ENCODE measurements around the gene DOP1A. TPM values are rescaled to one million over a fixed set of nuclear protein-coding genes. Genes with fewer than 3 reads are reported as not detected.
"Not testable (repeated sequence)": the region's sequence is repeated elsewhere in the genome, so short reads cannot be mapped to it uniquely, and the experiment has no call there.

DOP1A gene
- total RNA-seq, 4 donors from 2014 or later, result 52.5 to 59.9 (median 58.0) TPM

DNA sequence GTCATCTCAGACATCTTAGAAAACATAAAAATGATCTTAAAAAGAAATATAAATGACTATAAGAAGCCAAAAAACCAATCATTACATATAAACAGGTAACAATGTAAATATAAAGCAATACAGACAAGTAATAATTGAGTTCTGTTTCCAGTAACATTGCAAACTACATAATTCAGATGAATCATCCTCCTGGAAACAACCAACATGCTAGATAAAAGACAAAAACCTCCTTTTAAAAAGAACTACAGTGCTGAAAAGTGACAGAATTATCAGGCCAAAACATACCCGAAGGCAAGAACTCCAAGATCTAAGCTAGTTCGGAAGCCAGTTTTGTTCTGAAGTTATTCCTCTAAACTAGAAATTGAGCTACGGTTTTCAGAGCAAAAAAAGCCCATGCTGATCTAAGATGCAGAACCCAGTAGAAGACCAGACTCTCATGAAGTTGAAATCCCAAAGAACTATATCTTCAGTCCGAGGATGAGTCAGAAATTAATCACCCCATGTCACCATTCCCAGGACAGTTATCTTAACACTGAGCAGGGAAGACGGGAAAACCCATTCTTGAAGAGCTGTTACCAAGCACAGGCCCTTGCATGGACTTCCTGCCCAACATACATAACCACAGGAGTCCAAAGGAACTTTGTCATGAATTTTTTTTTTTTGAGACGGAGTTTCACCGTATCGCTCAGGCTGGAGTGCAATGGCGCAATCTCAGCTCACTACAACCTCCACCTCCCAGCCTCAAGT, 115.8 kb downstream of the DOP1A start:
- H3K4me3 ChIP-seq, result no peak overlapping the region
- no peaks in the 10 kb centered on the region for H3K9me3 ChIP-seq
- TF ChIP-seq, protein P1, sequence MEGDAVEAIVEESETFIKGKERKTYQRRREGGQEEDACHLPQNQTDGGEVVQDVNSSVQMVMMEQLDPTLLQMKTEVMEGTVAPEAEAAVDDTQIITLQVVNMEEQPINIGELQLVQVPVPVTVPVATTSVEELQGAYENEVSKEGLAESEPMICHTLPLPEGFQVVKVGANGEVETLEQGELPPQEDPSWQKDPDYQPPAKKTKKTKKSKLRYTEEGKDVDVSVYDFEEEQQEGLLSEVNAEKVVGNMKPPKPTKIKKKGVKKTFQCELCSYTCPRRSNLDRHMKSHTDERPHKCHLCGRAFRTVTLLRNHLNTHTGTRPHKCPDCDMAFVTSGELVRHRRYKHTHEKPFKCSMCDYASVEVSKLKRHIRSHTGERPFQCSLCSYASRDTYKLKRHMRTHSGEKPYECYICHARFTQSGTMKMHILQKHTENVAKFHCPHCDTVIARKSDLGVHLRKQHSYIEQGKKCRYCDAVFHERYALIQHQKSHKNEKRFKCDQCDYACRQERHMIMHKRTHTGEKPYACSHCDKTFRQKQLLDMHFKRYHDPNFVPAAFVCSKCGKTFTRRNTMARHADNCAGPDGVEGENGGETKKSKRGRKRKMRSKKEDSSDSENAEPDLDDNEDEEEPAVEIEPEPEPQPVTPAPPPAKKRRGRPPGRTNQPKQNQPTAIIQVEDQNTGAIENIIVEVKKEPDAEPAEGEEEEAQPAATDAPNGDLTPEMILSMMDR (IDR thresholded peaks at IDR 0.05), result no peak
- TF ChIP-seq POLR2A (IDR thresholded peaks at IDR 0.05), result no peak
- H3K36me3 ChIP-seq, result peaks cover 0 to 59% (median 3%) of the 10 kb centered on the region in 3 donors
- no peaks in the 10 kb centered on the region for H3K4me1 ChIP-seq
- no peaks in the 10 kb centered on the region for H3K27me3 ChIP-seq
- no peak for DNase-seq
- H3K27ac ChIP-seq, result no peak overlapping the region

DNA sequence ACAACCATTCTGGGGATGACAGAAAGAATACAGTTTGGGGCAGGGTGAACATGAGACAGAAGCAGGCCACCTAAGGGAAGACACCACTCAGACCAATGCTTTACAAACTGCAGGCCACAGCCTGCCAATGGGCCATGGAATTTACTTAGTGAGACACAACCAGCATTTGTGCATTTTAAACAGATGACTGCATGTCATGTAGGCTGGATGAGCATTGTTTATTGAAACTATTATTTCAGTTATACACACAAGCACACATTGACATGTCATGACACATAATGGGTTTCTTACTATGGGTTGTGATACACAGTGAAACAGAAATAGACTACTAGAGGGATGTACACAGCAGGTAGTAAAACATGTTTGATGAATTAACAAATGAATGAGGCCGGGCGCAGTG, 117.6 kb downstream of the DOP1A start:
- Histone ChIP-seq H3K4me1 (no peaks in the 10 kb centered on the region), H3K9me3 (no peaks in the 10 kb centered on the region), H3K36me3 (peaks cover 0 to 52% (median 3%) of the 10 kb centered on the region in 3 donors), H3K27me3 (no peaks in the 10 kb centered on the region), H3K4me3 (no peak overlapping the region), H3K27ac (no peak overlapping the region)
- TF ChIP-seq POLR2A (IDR thresholded peaks at IDR 0.05), result no peak
- TF ChIP-seq, protein P1 (IDR thresholded peaks at IDR 0.05), result no peak
- no peak for DNase-seq

DNA sequence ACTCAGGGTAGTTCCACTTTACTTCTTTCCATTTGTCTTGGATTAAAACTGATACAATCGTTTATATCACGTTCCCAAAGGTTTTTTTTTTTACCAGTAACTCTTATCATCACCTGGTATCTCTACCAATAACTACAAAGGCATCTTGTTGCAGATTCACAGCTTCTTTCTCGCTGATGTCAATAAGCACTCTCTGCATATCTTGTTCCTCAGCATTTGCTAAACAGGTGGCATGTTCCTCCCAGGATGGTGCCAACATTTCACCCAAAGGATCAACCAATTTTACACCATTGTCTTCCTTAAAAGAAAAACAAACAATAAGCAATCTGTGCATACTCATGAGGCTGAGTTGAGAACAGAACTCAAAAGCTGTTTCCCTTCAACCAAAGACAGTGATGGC, 121.0 kb downstream of the DOP1A start:
- H3K36me3 ChIP-seq, result peaks cover 0 to 28% (median 0%) of the 10 kb centered on the region in 3 donors
- H3K4me1 ChIP-seq, result peaks cover 0 to 4% (median 0%) of the 10 kb centered on the region in 4 donors
- TF ChIP-seq, protein P1 (IDR thresholded peaks at IDR 0.05), result no peak
- no peak for TF ChIP-seq POLR2A (IDR thresholded peaks at IDR 0.05)

DNA sequence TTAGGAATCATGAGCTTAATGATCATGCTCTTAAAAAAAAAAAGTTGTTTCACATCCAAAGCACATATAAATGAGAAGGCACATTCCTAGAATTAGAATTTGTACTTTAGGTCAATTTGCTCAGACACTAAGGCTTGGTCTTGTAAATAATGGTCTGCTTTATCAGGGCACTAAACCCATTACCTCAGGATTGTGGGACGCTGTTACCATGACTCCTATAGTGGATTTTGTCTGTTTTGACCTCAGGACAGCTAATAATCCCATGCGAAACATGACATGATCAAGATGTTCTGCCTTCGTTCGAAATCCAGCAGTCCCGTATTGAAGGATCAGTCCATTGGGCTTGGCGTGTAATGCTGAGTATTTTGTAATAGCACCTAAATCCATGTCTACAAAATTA, 123.2 kb downstream of the DOP1A start:
- Histone ChIP-seq H3K27me3 (no peaks in the 10 kb centered on the region), H3K4me1 (peaks cover 0 to 7% (median 2%) of the 10 kb centered on the region in 4 donors), H3K36me3 (peaks cover 0 to 20% (median 0%) of the 10 kb centered on the region in 3 donors), H3K4me3 (no peak overlapping the region), H3K9me3 (no peaks in the 10 kb centered on the region), H3K27ac (no peak overlapping the region)
- TF ChIP-seq, protein P1 (IDR thresholded peaks at IDR 0.05), result no peak
- TF ChIP-seq POLR2A (IDR thresholded peaks at IDR 0.05), result no peak
- no peak for DNase-seq

More for the DNA sequence above, 121.0 kb downstream of the DOP1A start:
- no peak for DNase-seq
- no peaks in the 10 kb centered on the region for H3K27me3 ChIP-seq
- no peak overlapping the region for H3K27ac ChIP-seq
- no peaks in the 10 kb centered on the region for H3K9me3 ChIP-seq
- H3K4me3 ChIP-seq, result no peak overlapping the region

DNA sequence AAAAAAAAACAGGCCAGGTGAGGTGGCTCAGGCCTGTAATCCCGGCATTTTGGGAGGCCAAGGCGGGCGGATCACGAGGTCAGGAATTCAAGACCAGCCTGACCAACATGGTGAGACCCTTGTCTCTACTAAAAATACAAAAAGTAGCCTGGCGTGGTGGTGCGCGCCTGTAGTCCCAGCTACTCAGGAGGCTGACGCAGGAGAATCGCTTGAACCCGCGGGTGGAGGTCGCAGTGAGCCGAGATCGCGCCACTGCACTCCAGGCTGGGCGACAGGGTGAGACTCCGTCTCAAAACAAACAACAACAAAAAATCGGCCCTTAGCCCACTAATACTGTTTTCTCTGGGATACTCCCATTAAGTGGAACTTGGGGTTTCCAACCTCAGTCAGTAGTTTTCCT, 124.5 kb downstream of the DOP1A start:
- peaks cover 0 to 14% (median 0%) of the 10 kb centered on the region in 3 donors for H3K36me3 ChIP-seq
- H3K27me3 ChIP-seq, DNase-seq, H3K4me1 ChIP-seq, H3K9me3 ChIP-seq, H3K27ac ChIP-seq: not testable (repeated sequence)
- peak overlapping the region in 3 of 4 donors; percentile 79 to 94 (median 91) for H3K4me3 ChIP-seq

DNA sequence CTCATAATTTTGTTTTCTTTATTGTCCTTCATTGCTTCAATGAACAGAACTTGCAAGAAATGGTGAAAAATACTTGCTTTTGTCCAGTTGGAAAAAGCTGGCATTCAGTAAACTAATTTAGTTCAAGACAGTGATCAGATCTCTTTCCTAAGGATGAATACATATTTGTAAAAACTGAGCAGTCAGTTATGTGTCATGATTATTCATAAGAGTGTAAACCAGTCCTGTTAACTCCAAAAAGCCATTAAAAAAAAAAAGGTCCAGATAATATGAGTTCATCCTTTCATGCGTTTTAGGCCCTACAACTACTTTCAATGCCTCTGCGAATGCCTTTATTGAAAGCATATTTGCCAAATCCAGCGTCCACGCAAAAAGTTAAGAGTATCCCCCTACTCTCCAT, 125.0 kb downstream of the DOP1A start:
- no peak for TF ChIP-seq POLR2A (IDR thresholded peaks at IDR 0.05)
- TF ChIP-seq, protein P1 (IDR thresholded peaks at IDR 0.05), result no peak
- peak overlapping the region; percentile 75 to 94 (median 85) for H3K4me3 ChIP-seq

More for the DNA sequence above, 125.0 kb downstream of the DOP1A start:
- peak overlapping the region; percentile 68 to 83 (median 76) for H3K27ac ChIP-seq
- H3K4me1 ChIP-seq, result peaks cover 0 to 7% (median 2%) of the 10 kb centered on the region in 4 donors
- DNase-seq, result no peak
- no peaks in the 10 kb centered on the region for H3K27me3 ChIP-seq
- H3K36me3 ChIP-seq, result peaks cover 0 to 13% (median 0%) of the 10 kb centered on the region in 3 donors
- H3K9me3 ChIP-seq, result no peaks in the 10 kb centered on the region

Measured in Peyer's patch (tissue), 4 donors.